ENCODE results near the gene GHRHR. TPM values are rescaled to one million over a fixed set of nuclear protein-coding genes. Genes with fewer than 3 reads are reported as not detected.

The GHRHR gene
- total RNA-seq, 4 donors from 2014 or later: not detected

- no peaks in the 10 kb centered on the region for H3K36me3 ChIP-seq
- intact Hi-C loops (cut with DNase I): no loop called here
- H3K27ac ChIP-seq (replicated peaks in 1 of 4): no peak overlapping the region
- peaks cover 0 to 6% (median 2%) of the 10 kb centered on the region in 4 donors for H3K9me3 ChIP-seq
- H3K4me3 ChIP-seq: no peak overlapping the region
- TF ChIP-seq EP300 (IDR thresholded peaks at IDR 0.05) (no peak), CTCF (IDR thresholded peaks at IDR 0.05) (no peak), POLR2A (IDR thresholded peaks at IDR 0.05; ENCODE audit: low read depth) (no peak), POLR2AphosphoS5 (IDR thresholded peaks at IDR 0.05) (no peak)
- DNase-seq (ENCODE audit: extremely low spot score): no peak
- no peaks in the 10 kb centered on the region for H3K27me3 ChIP-seq
- no peaks in the 10 kb centered on the region for H3K4me1 ChIP-seq
Observed at GRCh38 chr7:30950197-30950596, 13.6 kb upstream of the GHRHR start.

GRCh38 chr7:30954914-30955313 lies 8.8 kb upstream of the GHRHR start:
- intact Hi-C loops (cut with DNase I): no loop called here
- no peak overlapping the region for H3K4me3 ChIP-seq
- TF ChIP-seq CTCF (IDR thresholded peaks at IDR 0.05): no peak
- no peak for TF ChIP-seq POLR2AphosphoS5 (IDR thresholded peaks at IDR 0.05)
- TF ChIP-seq EP300 (IDR thresholded peaks at IDR 0.05): no peak
- no peak for TF ChIP-seq POLR2A (IDR thresholded peaks at IDR 0.05; ENCODE audit: low read depth)
- no peak overlapping the region for H3K27ac ChIP-seq (replicated peaks in 1 of 4)
- H3K27me3 ChIP-seq: no peaks in the 10 kb centered on the region
- no peaks in the 10 kb centered on the region for H3K36me3 ChIP-seq
- no peaks in the 10 kb centered on the region for H3K9me3 ChIP-seq
- H3K4me1 ChIP-seq: no peaks in the 10 kb centered on the region
- WGBS: 62% methylated on average over 4 of the region's 4 CpGs
- no peak for DNase-seq (ENCODE audit: extremely low spot score)

GRCh38 chr7:30956704-30957103 lies 7.0 kb upstream of the GHRHR start:
- no peak for DNase-seq (ENCODE audit: extremely low spot score)
- Histone ChIP-seq H3K27ac (replicated peaks in 1 of 4) (no peak overlapping the region), H3K9me3 (no peaks in the 10 kb centered on the region), H3K27me3 (no peaks in the 10 kb centered on the region), H3K4me1 (no peaks in the 10 kb centered on the region), H3K4me3 (no peak overlapping the region), H3K36me3 (no peaks in the 10 kb centered on the region)
- WGBS: 97% methylated on average over 1 of the region's 1 CpG
- intact Hi-C loops (cut with DNase I): no loop called here
- TF ChIP-seq CTCF (IDR thresholded peaks at IDR 0.05): no peak
- no peak for TF ChIP-seq POLR2A (IDR thresholded peaks at IDR 0.05; ENCODE audit: low read depth)
- no peak for TF ChIP-seq POLR2AphosphoS5 (IDR thresholded peaks at IDR 0.05)
- TF ChIP-seq EP300 (IDR thresholded peaks at IDR 0.05): no peak

GRCh38 chr7:30965372-30965771 lies 1.6 kb downstream of the GHRHR start:
- no peaks in the 10 kb centered on the region for H3K36me3 ChIP-seq
- intact Hi-C loops (cut with DNase I): no loop called here
- 63% methylated on average over 4 of the region's 4 CpGs for WGBS

More at GRCh38 chr7:30965372-30965771, 1.6 kb downstream of the GHRHR start:
- no peak for DNase-seq (ENCODE audit: extremely low spot score)
- Histone ChIP-seq H3K4me1 (no peaks in the 10 kb centered on the region), H3K27ac (replicated peaks in 1 of 4) (no peak overlapping the region), H3K9me3 (no peaks in the 10 kb centered on the region), H3K4me3 (no peak overlapping the region), H3K27me3 (peaks cover 0 to 3% (median 0%) of the 10 kb centered on the region in 4 donors)
- TF ChIP-seq EP300 (IDR thresholded peaks at IDR 0.05): no peak
- TF ChIP-seq CTCF (IDR thresholded peaks at IDR 0.05): no peak
- no peak for TF ChIP-seq POLR2A (IDR thresholded peaks at IDR 0.05; ENCODE audit: low read depth)
- TF ChIP-seq POLR2AphosphoS5 (IDR thresholded peaks at IDR 0.05): no peak

All from esophagus muscularis mucosa (tissue), 4 donors.